Measurements from ENCODE around the gene TPST1. TPM values are rescaled to one million over a fixed set of nuclear protein-coding genes. Genes with fewer than 3 reads are reported as not detected.
"Not testable (repeated sequence)": the region's sequence is repeated elsewhere in the genome, so short reads cannot be mapped to it uniquely, and the experiment has no call there.

The TPST1 gene
- total RNA-seq, 1 donor from 2014 or later = 63.3 TPM

GRCh38 chr7:66333443-66333842, 128.3 kb downstream of the TPST1 start:
- DNase-seq = no peak

DNA sequence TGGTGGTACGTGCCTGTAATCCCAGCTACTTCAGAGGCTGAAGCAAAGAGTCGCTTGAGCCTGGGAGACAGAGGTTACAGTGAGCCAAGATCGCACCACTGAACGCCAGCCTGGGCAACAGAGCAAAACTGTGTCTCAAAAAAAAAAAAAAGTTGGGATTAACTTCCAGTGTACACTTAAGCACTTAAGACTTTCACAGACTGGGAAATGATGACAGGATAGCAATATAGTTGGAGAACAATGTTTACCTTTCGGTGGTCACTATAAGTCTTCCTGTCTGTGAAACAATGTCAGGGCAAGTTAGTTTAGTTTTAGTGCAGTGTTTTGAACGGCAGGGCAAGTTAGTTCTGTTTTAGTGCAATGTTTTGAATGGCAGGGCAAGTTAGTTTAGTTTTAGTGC, 130.2 kb downstream of the TPST1 start:
- DNase-seq = no peak

DNA sequence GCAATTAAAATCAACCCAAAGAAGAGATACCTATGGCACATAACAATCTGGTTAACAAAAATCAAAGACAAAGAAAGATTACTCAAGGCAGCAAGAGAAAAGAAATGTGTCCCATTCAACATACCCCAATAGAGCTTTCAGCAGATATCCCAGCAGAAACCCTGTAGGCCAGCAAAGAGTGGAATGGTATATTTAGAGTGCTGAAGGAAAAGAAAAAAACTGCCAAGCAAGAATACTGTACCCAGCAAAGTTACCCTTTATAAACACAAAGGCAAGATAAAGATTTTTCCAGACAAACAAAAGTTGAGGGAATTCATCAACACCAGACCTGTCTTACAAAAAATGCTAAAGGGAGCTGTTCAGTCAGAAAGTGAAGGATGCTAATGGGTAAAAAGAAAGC, 131.6 kb downstream of the TPST1 start:
- DNase-seq = no peak

GRCh38 chr7:66339141-66339540, 134.0 kb downstream of the TPST1 start:
- no peak for DNase-seq

GRCh38 chr7:66344166-66344565, 139.0 kb downstream of the TPST1 start:
- no peak for DNase-seq

GRCh38 chr7:66348531-66348930, 143.4 kb downstream of the TPST1 start:
- no peak for DNase-seq

GRCh38 chr7:66348959-66349358, 143.8 kb downstream of the TPST1 start:
- DNase-seq = no peak

- DNase-seq = no peak
Observed at GRCh38 chr7:66352071-66352470, 146.9 kb downstream of the TPST1 start.

GRCh38 chr7:66353547-66353946, 148.4 kb downstream of the TPST1 start:
- no peak for DNase-seq

DNA sequence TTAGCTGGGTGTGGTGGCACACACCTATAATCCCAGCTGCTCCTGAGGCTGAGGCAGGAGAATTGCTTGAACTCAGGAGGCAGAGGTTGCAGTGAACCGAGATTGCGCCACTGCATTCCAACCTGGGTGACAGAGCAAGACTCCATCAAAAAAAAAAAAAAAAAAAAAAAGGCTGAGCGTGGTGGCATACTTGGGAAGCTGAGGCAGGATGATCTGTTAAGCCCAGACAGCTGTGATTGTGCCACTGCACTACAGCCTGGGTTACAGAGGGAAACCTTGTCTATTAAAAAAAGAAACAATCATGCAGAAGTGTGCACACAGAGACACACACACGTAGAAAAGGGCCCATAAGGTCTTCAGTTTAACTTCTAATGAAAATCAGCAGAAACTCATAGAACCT, 150.6 kb downstream of the TPST1 start:
- DNase-seq = no peak

DNA sequence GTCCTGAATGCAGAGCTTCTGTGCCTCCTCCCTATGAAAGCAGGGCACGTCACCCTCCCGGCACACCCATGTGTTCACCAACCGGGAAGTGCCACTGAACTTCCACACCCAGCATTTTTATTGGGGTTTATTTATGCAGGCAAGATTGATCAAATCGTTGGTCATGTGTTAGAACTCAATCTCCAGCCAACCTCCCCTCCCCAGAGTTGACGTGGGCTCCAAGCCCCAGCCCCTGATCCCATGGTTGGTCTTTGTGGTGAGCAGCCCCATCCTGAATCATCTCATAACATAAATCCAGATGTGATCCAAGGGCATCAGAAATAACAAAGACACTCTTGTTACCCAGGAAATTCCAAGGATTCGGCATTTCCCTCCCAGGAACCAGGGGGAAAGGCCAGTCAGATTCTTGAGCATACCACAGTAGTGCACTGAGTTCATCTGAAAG, 151.2 kb downstream of the TPST1 start:
- no peak for DNase-seq

DNA sequence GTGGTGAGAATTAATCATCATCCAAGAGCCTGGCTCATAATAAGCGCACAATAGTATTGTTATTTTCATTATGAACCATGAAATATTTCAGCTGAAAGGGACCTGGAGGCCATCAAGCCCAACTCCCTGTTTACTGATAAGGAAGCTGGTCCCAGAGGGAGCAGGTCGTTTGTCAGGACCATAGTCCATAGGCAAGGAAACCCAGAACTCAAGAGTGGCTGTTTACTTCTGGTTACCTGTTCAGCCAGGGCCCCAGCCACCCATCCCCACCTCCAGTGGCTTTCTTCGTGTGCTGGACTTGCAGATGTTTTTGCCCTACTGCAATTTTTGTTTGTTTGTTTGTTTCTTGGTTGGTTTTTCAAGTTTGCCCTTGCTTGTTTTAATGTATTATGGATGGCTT, 152.0 kb downstream of the TPST1 start:
- DNase-seq = no peak

DNA sequence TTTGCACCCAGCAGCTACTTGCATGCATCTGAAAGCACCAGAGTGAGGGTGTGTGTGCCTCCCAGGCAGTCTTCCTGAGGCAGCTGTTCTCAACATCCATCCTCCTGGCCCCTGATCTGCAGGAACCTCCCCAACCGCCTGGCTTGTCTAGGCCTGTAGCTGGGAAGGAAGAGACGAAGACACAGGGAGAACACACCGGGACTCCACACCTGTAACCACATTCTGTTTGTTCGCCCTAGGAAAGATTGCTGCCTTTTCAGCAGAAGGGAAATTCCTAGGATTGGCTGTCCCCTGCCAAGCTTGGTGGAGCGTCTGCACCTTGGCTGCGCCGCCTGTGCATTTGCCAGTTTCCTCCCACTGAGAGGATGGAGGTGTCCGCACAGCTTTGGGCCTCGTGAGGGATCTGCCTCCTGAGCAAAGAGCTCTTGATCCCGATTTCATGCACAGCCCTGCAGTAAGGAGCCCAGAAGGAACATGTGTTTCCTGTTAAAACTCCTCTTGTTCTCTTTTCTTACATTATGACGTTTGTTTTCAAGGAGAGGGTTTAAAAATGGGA, 154.6 kb downstream of the TPST1 start:
- DNase-seq = peak; percentile 45

GRCh38 chr7:66362136-66362535, 157.0 kb downstream of the TPST1 start:
- DNase-seq = no peak

DNA sequence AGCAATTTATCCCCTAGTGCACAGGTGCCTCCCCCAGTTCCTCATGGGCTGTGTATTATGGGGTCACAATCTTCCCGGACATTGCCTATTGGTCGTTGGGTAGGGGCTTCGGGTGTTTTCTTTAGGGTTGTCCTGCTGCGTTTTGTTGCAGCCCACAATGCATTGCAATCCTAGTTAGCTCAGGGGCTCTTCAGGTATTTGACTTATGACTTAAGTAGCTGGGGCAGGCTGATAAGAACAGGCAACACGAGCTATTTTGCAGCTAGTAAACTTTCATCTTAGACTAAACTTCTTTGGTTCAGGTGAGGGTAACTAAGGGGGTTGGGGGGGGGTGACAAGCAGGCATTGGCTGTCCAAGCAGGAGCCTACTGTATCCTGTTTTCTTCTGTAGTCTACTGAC, 158.5 kb downstream of the TPST1 start:
- DNase-seq = no peak

GRCh38 chr7:66365031-66365430, 159.9 kb downstream of the TPST1 start:
- not testable (repeated sequence) for DNase-seq

GRCh38 chr7:66371096-66371824, 166.1 kb downstream of the TPST1 start:
- no peak for DNase-seq

DNA sequence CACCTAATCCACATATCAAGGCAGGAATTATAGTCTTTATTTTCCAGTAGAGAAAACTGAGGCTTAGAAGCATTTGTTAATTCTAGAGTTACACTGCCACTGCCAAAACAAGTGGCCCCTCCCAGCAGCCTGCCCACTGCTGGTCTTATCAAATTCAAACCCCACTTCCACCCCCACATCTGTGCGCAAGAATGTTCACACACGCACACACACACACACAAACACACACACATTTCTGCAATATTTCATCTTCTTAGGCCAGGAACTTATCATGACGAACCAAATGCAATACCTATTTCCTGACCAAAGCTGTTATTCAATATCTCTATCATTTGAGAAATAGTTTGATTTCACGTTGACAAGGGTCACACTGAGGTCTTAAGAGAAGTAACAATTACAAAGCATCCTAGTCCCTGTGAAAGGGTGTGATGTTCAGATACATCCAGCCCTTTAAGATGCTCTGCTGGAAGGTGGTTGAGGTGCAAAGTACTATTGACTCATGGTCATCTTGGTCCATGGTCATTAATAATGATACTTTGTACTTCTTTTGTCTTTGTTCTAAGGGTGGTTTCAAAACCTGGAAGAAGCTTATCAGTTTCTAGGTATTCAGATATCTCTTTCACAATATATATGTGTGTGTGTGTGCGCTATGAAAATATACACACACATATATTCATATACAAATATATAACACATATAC, 169.2 kb downstream of the TPST1 start:
- not testable (repeated sequence) for DNase-seq

GRCh38 chr7:66376264-66376945, 171.3 kb downstream of the TPST1 start:
- DNase-seq = no peak

DNA sequence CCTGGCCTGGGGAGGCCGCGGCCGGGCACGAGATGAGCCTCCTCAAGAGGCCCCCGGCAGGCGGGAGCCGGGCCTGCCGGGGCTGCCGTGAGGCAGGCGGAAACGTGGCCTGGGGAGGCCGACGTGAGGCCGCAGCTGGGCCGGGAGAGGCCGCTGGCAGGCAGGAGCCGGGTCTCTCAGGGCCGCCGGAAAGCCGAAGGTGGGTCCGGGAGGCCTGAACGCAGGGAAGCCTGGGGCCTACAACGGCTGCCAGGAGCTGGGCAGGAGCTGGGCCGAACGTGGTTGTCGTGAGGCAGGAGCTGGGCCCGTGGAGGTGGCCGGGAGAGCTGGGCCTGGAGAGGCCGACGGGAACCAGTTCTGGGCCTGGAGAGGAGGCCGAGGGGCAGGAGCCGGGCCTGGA, 171.9 kb downstream of the TPST1 start:
- no peak for DNase-seq

GRCh38 chr7:66377714-66378113, 172.6 kb downstream of the TPST1 start:
- no peak for DNase-seq

DNA sequence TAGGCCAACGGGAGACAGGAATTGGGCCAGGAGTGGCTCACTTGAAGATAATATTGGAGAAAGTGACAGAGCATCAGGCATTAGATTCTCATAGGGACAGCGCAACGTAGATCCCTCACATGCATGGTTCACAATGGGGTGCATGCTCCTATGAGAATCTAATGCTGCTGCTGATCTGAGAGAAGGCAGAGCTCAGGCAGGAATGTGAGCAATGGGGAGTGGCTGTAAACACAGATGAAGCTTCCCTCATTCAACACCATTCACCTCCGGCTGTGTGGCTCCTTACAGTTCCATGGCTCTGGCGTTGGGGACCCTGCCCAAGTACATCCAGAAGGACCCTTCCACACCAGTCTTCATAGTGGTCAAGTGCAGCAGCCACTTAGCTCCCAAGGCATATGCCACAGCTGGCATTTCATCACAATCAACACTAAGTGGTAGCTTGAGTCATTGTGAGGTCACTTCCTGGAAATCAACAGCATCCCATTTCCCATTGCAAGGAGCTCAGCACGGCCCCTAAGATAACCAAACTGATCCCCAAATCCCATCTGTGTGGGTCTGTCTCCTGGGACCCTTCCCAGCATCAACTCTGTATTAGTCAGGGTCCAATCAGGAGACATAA, 174.5 kb downstream of the TPST1 start:
- DNase-seq = no peak

Measured in skin of body (tissue), 2 donors.